Spinal cord (tissue), 10 donors: ENCODE data around the gene EPX. TPM values are rescaled to one million over a fixed set of nuclear protein-coding genes. Genes with fewer than 3 reads are reported as not detected.
A peak's percentile ranks its signal among the peaks of the same experiment; 100 is the strongest.

Source experiments
- DNase-seq, 6 donors: peaks; one replicate each; pipeline versions ENCODE4 v3.0.0 to v3.0.0-alpha.2; 2013 to 2015; ENCODE audit warnings: low spot score in 6 of 6, low read depth in 4 of 6
- H3K27ac ChIP-seq: one replicate; pipeline ENCODE4 v1.5.1; 2013; ENCODE audit warnings: low read depth, low read length, control low read depth
- H3K27me3 ChIP-seq: one replicate; pipeline ENCODE4 v1.6.1; 2013; ENCODE audit warnings: low read length; ENCODE audit not compliant: control insufficient read depth, insufficient read depth
- H3K36me3 ChIP-seq: one replicate; pipeline ENCODE4 v1.6.1; 2013; ENCODE audit warnings: low read length; ENCODE audit not compliant: control insufficient read depth, insufficient read depth
- H3K4me1 ChIP-seq: one replicate; pipeline ENCODE4 v1.6.1; 2013; ENCODE audit warnings: low read length; ENCODE audit not compliant: control insufficient read depth, insufficient read depth
- H3K4me3 ChIP-seq: one replicate; pipeline ENCODE4 v1.5.1; 2013; ENCODE audit warnings: low read depth, low read length, control low read depth
- H3K9me3 ChIP-seq: one replicate; pipeline ENCODE4 v1.6.1; 2013; ENCODE audit warnings: low read length; ENCODE audit not compliant: control insufficient read depth, insufficient read depth
- WGBS: methylation state at CpG from one replicate; pipeline ENCODE4 v1.1.5; 2013; ENCODE audit warnings: missing lambda C conversion rate; ENCODE audit not compliant: insufficient coverage; 5-methylcytosine and 5-hydroxymethylcytosine counted together
- polyA plus RNA-seq, 2 donors: library from polyadenylated mRNA; unstranded; fragments of 120-200 nt; gene quantifications; one replicate each; pipeline ENCODE4 v1.2.1, GENCODE V29; 2013; ENCODE audit not compliant: insufficient read length in 2 of 2
- total RNA-seq, 2 donors: library from RNA; depleted of rRNA in 1 of 2; stranded (reverse); fragments of 120-200 nt in 1 of 2; fragments of >200 nt in 1 of 2; gene quantifications; one replicate each; pipeline versions ENCODE4 v1.2.3 to v1.2.4, GENCODE V29; 2013 to 2014
- donor health status: healthy.

Gene EPX
- total and polyA plus RNA-seq, 4 donors = 0.11 to 1.2 (median 0.64) TPM

DNA sequence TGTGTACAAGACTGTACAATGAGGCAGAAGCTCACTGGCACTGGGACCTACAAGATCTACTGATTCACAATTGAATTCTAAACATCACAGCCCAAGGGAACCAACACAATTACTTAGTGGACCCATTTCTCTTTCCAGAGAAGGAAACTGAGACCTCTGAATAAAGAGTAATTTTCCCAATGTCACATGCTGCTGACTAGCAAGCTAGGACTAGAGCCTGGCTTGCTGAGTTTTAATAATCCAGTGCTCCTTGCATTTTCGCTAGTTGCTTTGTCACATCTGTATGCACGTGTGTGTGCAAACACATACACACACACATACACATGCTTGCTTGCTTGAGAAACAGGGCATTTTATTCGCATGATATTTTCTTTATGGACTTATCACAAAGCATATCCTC, 42.0 kb downstream of the EPX start:
- Histone ChIP-seq H3K4me1 (no peaks in the 10 kb centered on the region), H3K27me3 (peaks cover 18% of the 10 kb centered on the region), H3K9me3 (no peaks in the 10 kb centered on the region), H3K4me3 (no peak overlapping the region), H3K27ac (no peak overlapping the region), H3K36me3 (no peaks in the 10 kb centered on the region)
- 63% methylated on average over 1 of the region's 3 CpGs for WGBS
- DNase-seq = no peak

DNA sequence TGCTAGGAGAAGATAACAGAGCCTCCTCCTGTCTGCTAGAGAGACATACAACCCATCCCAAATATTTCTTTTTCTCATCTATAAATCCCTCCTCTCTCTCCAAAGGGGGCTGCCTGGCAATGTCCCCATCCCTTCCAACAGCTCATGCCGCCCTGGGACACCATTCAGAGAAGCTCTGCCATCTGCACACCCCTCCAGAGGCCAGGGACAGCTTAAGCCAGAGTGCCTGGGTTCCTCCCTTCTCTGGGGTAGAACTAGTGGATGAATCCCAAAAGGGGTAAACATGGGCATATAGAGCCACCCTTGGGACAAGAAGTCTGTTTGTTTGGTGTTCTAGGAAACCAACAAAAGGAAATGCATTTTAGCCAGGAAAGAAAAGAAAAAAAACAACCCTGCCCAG, 43.3 kb downstream of the EPX start:
- H3K4me1 ChIP-seq = no peaks in the 10 kb centered on the region
- no peak overlapping the region for H3K27ac ChIP-seq
- no peaks in the 10 kb centered on the region for H3K36me3 ChIP-seq
- no peak overlapping the region for H3K4me3 ChIP-seq
- H3K9me3 ChIP-seq = no peaks in the 10 kb centered on the region
- no peak for DNase-seq
- H3K27me3 ChIP-seq = peaks cover 18% of the 10 kb centered on the region
- no CpG with 5 or more reads among the region's 1 CpG for WGBS

GRCh38 chr17:58236394-58236793, 43.9 kb downstream of the EPX start:
- H3K27me3 ChIP-seq = peaks cover 20% of the 10 kb centered on the region
- H3K9me3 ChIP-seq = no peaks in the 10 kb centered on the region
- no peak overlapping the region for H3K4me3 ChIP-seq
- no peaks in the 10 kb centered on the region for H3K4me1 ChIP-seq
- no peak overlapping the region for H3K27ac ChIP-seq
- H3K36me3 ChIP-seq = no peaks in the 10 kb centered on the region
- no peak for DNase-seq
- WGBS = no CpG with 5 or more reads among the region's 2 CpGs

DNA sequence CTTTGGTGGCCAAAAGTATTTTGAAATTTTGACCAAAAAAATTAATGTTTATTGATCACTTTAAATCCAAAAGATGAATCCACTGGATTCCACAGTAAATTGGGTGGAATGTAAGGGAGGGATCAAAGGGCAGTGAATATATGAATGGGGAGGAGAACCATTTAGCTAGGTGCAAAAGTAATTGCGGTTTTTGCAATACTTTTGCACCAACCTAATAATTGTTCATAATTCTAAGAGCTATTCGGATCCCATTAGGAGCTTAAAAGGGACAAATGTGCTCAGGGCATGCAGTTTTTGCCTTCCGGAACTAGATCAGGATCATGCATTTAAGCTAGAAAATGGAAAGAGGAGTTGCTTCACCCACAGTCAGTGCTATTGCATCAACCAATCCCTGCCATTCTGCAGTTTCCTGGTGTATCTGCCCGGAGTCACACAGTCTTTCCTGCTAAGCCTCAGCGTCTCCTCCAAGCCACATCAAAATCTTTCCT, 45.7 kb downstream of the EPX start, which contains the start of gene LPO:
Gene LPO, plus strand, starts transcription at position 438 of the 488 bp plus-strand sequence. CDS start 4,396 bp downstream, outside the sequence.
- Histone ChIP-seq H3K4me3 (no peak within 1 kb of the TSS), H3K27me3 (peaks cover 27% of the 10 kb centered on the region), H3K9me3 (no peaks in the 10 kb centered on the region), H3K27ac (no peak within 1 kb of the TSS), H3K36me3 (no peaks in the 10 kb centered on the region), H3K4me1 (no peaks in the 10 kb centered on the region)
- no peak for DNase-seq
- 67% methylated on average over 2 of the region's 5 CpGs for WGBS

DNA sequence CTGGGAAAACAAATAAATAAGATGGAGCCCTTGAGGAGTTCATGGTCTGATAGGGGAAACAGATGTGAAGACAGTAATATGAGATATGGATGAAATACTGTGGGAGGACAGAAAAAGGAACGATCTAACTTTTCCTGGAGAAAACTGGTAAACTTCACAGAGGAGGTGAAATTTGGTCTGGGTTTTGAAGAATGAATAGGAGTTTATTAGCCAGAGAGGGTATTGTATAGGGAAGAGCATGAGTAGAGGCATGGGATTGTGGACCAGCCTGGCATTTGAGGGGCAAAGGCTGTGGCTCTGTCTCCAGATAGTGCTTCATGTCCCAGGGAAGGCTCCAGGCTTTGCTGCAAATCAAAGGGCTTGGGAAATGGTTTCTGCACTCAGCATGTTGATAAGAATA, 47.5 kb downstream of the EPX start:
- WGBS = 77% methylated on average over 1 of the region's 1 CpG
- no peak for DNase-seq
- Histone ChIP-seq H3K27me3 (peaks cover 19% of the 10 kb centered on the region), H3K27ac (no peak overlapping the region), H3K36me3 (no peaks in the 10 kb centered on the region), H3K4me1 (no peaks in the 10 kb centered on the region), H3K9me3 (no peaks in the 10 kb centered on the region), H3K4me3 (no peak overlapping the region)

DNA sequence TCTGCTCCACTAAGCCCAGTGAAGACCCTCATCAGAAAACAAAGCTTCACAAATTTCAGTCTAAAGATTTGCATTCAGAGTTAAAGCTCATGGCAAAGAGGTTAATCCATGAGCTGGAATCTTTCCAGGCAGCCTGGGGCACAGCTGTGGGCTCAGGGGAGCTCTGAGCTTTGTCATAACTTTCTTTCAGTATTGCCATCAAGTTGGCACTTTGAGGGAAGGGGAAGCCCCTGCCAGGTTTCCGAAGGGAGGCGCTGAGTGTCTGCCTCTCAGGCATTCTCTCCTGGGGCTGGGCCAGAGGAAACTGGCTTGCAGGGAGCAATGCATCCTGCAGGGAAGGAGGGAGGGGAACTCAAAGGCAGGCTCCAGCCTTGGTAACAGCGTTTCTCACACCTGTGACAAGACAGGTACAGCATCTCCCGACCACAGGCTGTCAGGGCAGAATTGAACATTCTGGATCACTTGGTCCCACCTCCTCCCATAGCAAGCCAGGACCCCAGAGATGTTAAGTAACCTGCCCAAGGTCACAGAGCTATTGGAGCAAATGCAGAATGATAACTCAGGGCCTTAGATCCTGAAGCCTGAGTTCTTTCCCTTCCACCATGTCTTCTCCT, 49.8 kb downstream of the EPX start:
- H3K27ac ChIP-seq = no peak overlapping the region
- H3K36me3 ChIP-seq = no peaks in the 10 kb centered on the region
- no peaks in the 10 kb centered on the region for H3K9me3 ChIP-seq
- H3K27me3 ChIP-seq = peaks cover 21% of the 10 kb centered on the region
- DNase-seq = peak in 2 of 6 donors; percentile 26 to 41
- no peak overlapping the region for H3K4me3 ChIP-seq
- 11% methylated on average over 4 of the region's 4 CpGs for WGBS
- H3K4me1 ChIP-seq = no peaks in the 10 kb centered on the region

GRCh38 chr17:58244963-58245362, 52.4 kb downstream of the EPX start:
- WGBS = 85% methylated on average over 3 of the region's 6 CpGs
- no peaks in the 10 kb centered on the region for H3K9me3 ChIP-seq

DNA sequence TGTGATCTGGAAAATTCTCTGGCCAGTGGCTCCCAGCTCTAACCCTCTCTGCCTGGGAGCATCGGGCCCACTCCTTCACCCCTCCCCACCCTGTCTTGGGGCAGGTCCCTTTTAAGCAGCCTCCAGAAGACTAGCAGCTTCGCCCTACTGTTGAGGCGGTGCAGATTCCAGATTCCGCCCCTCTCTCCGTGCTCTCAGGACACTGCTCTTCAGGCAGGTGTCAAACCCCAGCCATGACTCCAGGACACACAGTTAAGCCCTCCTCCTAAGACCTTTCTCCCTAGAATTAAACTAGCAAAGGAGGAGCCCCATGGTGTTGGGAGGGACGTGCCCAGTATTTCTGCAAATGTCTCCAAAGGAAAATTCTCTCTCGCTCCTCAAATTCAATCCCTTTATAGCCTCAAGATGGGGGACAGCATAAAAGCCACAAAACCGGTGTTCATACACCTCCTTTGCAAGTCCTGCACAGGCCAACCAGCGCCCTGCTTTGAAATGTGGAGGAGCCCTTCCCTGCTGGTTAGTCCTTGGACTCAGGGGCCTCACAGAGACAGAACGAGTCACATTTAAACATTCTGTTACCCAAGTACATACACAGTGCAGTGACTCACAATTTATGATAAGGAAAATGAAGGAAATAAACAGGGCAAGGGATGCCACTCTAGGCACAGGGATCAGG, 53.0 kb downstream of the EPX start:
- H3K27me3 ChIP-seq = peaks cover 41% of the 10 kb centered on the region

More at GRCh38 chr17:58244963-58245362, 52.4 kb downstream of the EPX start:
- Histone ChIP-seq H3K4me1 (peaks cover 12% of the 10 kb centered on the region), H3K4me3 (no peak overlapping the region), H3K27me3 (peaks cover 40% of the 10 kb centered on the region), H3K36me3 (no peaks in the 10 kb centered on the region), H3K27ac (no peak overlapping the region)
- DNase-seq = no peak

GRCh38 chr17:58246104-58246740, 53.7 kb downstream of the EPX start:
- Histone ChIP-seq H3K36me3 (no peaks in the 10 kb centered on the region), H3K27me3 (peaks cover 39% of the 10 kb centered on the region), H3K4me3 (no peak overlapping the region), H3K4me1 (peaks cover 13% of the 10 kb centered on the region), H3K9me3 (no peaks in the 10 kb centered on the region), H3K27ac (no peak overlapping the region)
- 75% methylated on average over 13 of the region's 13 CpGs for WGBS
- DNase-seq = no peak

More for the DNA sequence above, 53.0 kb downstream of the EPX start:
- WGBS = 50% methylated on average over 5 of the region's 10 CpGs
- H3K27ac ChIP-seq = no peak overlapping the region
- no peak overlapping the region for H3K4me3 ChIP-seq
- H3K4me1 ChIP-seq = peaks cover 13% of the 10 kb centered on the region
- no peaks in the 10 kb centered on the region for H3K36me3 ChIP-seq
- no peaks in the 10 kb centered on the region for H3K9me3 ChIP-seq
- DNase-seq = no peak
